Suprapubic skin (tissue), 3 donors: ENCODE measurements around the gene OR52W1.

Source experiments
- EP300 ChIP-seq: sonication (generic); formaldehyde crosslinking; IDR thresholded peaks from one replicate; pipeline ENCODE4 v1.6.1; 2017; ENCODE audit warnings: antibody characterized with exemption
- TF ChIP-seq, protein P1 (sequence below), 2 donors: fragments of 200-600 bp in 1 of 2; fragments of 450-650 bp in 1 of 2; sonication (generic) in 1 of 2; IDR thresholded peaks; one replicate each; pipeline ENCODE4 v1.5.1; 2016 to 2019; ENCODE audit warnings: antibody characterized with exemption in 2 of 2, mild to moderate bottlenecking in 1 of 2, moderate library complexity in 1 of 2

DNA sequence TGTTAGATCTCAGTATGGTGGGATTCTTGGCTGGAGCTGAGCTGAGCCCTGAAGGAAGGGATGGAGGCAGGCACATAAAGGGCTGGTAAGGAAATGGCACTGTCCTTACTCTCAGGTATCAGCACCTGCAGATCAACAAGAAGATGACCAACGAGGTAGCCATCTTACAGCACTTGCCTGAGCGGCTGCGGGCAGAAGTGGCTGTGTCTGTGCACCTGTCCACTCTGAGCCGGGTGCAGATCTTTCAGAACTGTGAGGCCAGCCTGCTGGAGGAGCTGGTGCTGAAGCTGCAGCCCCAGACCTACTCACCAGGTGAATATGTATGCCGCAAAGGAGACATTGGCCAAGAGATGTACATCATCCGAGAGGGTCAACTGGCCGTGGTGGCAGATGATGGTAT lies 42.3 kb downstream of the OR52W1 start:
- TF ChIP-seq, protein P1, sequence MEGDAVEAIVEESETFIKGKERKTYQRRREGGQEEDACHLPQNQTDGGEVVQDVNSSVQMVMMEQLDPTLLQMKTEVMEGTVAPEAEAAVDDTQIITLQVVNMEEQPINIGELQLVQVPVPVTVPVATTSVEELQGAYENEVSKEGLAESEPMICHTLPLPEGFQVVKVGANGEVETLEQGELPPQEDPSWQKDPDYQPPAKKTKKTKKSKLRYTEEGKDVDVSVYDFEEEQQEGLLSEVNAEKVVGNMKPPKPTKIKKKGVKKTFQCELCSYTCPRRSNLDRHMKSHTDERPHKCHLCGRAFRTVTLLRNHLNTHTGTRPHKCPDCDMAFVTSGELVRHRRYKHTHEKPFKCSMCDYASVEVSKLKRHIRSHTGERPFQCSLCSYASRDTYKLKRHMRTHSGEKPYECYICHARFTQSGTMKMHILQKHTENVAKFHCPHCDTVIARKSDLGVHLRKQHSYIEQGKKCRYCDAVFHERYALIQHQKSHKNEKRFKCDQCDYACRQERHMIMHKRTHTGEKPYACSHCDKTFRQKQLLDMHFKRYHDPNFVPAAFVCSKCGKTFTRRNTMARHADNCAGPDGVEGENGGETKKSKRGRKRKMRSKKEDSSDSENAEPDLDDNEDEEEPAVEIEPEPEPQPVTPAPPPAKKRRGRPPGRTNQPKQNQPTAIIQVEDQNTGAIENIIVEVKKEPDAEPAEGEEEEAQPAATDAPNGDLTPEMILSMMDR (IDR thresholded peaks at IDR 0.05): no peak
- TF ChIP-seq EP300: no peak
